ENCODE data around the gene LARP4B.

GRCh38 chr10:824946-825345 is 106.6 kb downstream of the LARP4B start:
- TF ChIP-seq MEIS1 (CRISPR knock-in tag; IDR thresholded peaks at IDR 0.05; ENCODE audit: borderline replicate concordance) = no peak
- TF ChIP-seq CTCF (tag by site-specific recombination; IDR thresholded peaks at IDR 0.05) = no peak
- no peak for TF ChIP-seq ZBTB26 (tag by site-specific recombination; optimal IDR thresholded peaks at IDR 0.05)
- no peak for TF ChIP-seq ZNF530 (tag by site-specific recombination; IDR thresholded peaks at IDR 0.05; ENCODE audit: low read depth)
- TF ChIP-seq ZNF776 (tag by site-specific recombination; IDR thresholded peaks at IDR 0.05; ENCODE audit: borderline replicate concordance) = no peak
- no peak for TF ChIP-seq ZNF580 (tag by site-specific recombination; IDR thresholded peaks at IDR 0.05)
- TF ChIP-seq ZNF561 (tag by site-specific recombination; IDR thresholded peaks at IDR 0.05; ENCODE audit: borderline replicate concordance) = no peak
- no peak for TF ChIP-seq ZNF274 (IDR thresholded peaks at IDR 0.05; ENCODE audit: low read length)
- no peak for TF ChIP-seq ZNF274 (tag by site-specific recombination; IDR thresholded peaks at IDR 0.05; ENCODE audit: borderline replicate concordance)
- no peak for TF ChIP-seq KLF16 (tag by site-specific recombination; IDR thresholded peaks at IDR 0.05)
- no peak for TF ChIP-seq ZNF366 (tag by site-specific recombination; conservative IDR thresholded peaks at IDR 0.05)
- TF ChIP-seq ZNF121 (tag by site-specific recombination; IDR thresholded peaks at IDR 0.05) = no peak
- TF ChIP-seq EGR2 (tag by site-specific recombination; IDR thresholded peaks at IDR 0.05; ENCODE audit: low read depth) = no peak
- TF ChIP-seq ZNF19 (tag by site-specific recombination; IDR thresholded peaks at IDR 0.05; ENCODE audit: low read depth) = no peak
- TF ChIP-seq ZNF280C (tag by site-specific recombination; IDR thresholded peaks at IDR 0.05) = no peak
